Mucosa of descending colon (tissue), 3 donors: Measurements from ENCODE around the gene ADGRV1. TPM values are rescaled to one million over a fixed set of nuclear protein-coding genes. Genes with fewer than 3 reads are reported as not detected.
"Not testable (repeated sequence)": the region's sequence is repeated elsewhere in the genome, so short reads cannot be mapped to it uniquely, and the experiment has no call there.

Experiments used
- ATAC-seq: fragments of 200-7000 bp; cut with Tn5 transposase; one replicate; pipeline ENCODE4 v1.9.1; 2020; ENCODE audit warnings: mild to moderate bottlenecking, moderate library complexity
- DNase-seq, 3 donors: peaks; one replicate each; pipeline ENCODE4 v3.0.0-alpha.2; 2020
- H3K36me3 ChIP-seq: fragments of 200-600 bp; one replicate; pipeline ENCODE4 v1.8.0; 2021; ENCODE audit warnings: low read depth, mild to moderate bottlenecking
- H3K4me1 ChIP-seq: fragments of 200-600 bp; one replicate; pipeline ENCODE4 v1.8.0; 2021; ENCODE audit warnings: low read depth, mild to moderate bottlenecking
- H3K4me3 ChIP-seq: fragments of 200-600 bp; one replicate; pipeline ENCODE4 v1.8.0; 2021; ENCODE audit warnings: mild to moderate bottlenecking
- H3K9me3 ChIP-seq: fragments of 200-600 bp; one replicate; pipeline ENCODE4 v1.8.0; 2021; ENCODE audit warnings: mild to moderate bottlenecking
- intact Hi-C, 2 donors: fragments of 100-400 bp; cut with DNase I in 1 of 2; cut with micrococcal nuclease in 1 of 2; formaldehyde crosslinking; loops; one replicate each; pipeline versions ENCODE4 v1.11.0 to v1.11.1; 2022; cut with DNase I, micrococcal nuclease
- total RNA-seq, 3 donors: library from RNA; stranded (reverse); fragmentation: NEBNext Ultra II Directional in 2 of 3; extraction: Animal tissue kit (Norgen Biotek cat#: 25700) in 2 of 3; gene quantifications; one replicate each; pipeline versions ENCODE4 v1.2.1 to v1.2.4, GENCODE V29; 2021 to 2023
- TF ChIP-seq, protein P1 (sequence below): fragments of 200-600 bp; IDR thresholded peaks from one replicate; pipeline ENCODE4 v1.8.0; 2022; ENCODE audit warnings: antibody characterized with exemption, mild to moderate bottlenecking
- donor health status: DM: no; HTN: no; CAD: no; lungs with moderate emphysema.
- donor health status: DM: no; HTN: no; CAD: no.
- donor health status: DM: no; HTN: yes; CAD: no.

The ADGRV1 gene
- total RNA-seq, 3 donors from 2014 or later = 4.5 to 8.6 (median 6.1) TPM

DNA sequence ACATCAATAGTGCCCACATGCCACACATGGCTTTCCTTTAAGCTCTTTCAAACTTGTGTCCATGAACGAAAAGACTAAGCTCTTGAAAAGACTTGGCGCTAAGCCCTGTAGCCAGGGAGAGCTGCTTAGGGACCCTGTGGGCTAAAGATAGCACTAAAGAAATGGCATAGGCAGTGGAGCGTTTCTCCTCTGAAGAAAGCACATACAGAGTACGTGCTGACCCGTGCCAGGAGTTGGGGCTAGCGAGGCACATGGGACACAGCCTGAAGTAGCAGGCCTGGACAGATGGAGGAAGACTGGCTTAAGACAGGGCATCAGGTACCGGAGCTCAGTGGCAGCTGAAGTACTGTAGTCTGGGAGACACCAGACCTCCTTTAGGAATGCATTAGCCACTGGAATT lies 39.7 kb downstream of the ADGRV1 start:
- H3K4me1 ChIP-seq = no peaks in the 10 kb centered on the region
- ATAC-seq (no peak), DNase-seq (no peak)
- no peaks in the 10 kb centered on the region for H3K36me3 ChIP-seq
- intact Hi-C loops = no loop called here
- H3K4me3 ChIP-seq = no peak overlapping the region
- TF ChIP-seq, protein P1, sequence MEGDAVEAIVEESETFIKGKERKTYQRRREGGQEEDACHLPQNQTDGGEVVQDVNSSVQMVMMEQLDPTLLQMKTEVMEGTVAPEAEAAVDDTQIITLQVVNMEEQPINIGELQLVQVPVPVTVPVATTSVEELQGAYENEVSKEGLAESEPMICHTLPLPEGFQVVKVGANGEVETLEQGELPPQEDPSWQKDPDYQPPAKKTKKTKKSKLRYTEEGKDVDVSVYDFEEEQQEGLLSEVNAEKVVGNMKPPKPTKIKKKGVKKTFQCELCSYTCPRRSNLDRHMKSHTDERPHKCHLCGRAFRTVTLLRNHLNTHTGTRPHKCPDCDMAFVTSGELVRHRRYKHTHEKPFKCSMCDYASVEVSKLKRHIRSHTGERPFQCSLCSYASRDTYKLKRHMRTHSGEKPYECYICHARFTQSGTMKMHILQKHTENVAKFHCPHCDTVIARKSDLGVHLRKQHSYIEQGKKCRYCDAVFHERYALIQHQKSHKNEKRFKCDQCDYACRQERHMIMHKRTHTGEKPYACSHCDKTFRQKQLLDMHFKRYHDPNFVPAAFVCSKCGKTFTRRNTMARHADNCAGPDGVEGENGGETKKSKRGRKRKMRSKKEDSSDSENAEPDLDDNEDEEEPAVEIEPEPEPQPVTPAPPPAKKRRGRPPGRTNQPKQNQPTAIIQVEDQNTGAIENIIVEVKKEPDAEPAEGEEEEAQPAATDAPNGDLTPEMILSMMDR = no peak
- no peaks in the 10 kb centered on the region for H3K9me3 ChIP-seq

DNA sequence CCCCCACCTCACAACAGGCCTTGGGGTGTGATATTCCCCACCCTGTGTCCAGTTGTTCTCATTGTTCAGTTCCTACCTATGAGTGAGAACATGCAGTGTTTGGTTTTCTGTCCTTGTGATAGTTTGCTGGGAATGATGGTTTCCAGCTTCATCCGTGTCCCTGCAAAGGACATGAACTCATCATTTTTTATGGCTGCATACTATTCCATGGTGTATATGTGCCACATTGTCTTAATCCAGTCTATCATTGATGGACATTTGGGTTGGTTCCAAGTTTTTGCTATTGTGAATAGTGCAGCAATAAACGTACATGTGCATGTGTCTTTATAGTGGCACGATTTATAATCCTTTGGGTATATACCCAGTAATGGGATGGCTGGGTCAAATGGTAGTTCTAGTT lies 41.7 kb downstream of the ADGRV1 start:
- H3K9me3 ChIP-seq, H3K36me3 ChIP-seq, DNase-seq, ATAC-seq, H3K4me3 ChIP-seq, H3K4me1 ChIP-seq, intact Hi-C loops: not testable (repeated sequence)

DNA sequence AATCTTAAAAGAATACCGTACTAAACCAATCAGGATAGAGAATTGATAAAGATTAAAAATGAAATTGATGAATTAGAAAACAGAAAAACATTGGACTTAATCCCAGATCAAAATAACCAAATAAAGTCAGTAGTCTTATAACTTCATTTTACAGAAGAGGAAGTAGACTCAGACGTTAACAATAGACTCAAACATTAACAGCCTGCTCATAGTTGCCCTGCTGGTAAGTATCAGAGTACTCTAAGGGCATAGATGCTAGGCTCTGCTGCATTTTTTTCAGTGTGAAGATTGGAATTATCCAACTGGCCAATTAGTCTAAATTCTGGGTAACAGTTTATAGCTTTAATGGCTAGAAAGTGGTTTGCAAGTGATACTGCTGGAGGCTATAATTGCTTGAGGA lies 42.9 kb downstream of the ADGRV1 start:
- ATAC-seq (no peak), DNase-seq (no peak)
- TF ChIP-seq, protein P1 = no peak
- Histone ChIP-seq H3K4me3 (no peak overlapping the region), H3K9me3 (no peaks in the 10 kb centered on the region), H3K36me3 (no peaks in the 10 kb centered on the region), H3K4me1 (no peaks in the 10 kb centered on the region)
- intact Hi-C loops = no loop called here

DNA sequence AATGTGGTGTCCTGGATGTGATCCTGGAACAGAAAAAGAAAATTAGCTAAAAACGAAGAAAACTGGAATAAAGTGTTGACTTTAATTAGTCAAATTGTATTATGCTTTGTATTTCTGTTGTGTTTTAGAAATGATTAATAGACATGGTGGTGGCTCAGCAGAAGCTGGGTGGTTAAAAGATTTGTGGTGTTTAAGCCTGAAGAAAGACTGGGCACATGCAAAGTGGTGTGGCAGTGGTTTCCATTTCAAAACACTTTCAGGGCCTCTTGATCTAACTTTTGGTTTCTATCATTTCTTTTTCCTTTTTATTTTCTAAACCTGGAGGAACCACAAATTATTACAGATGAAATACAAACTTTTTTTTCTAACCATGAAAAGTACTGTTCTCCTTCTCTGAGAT lies 44.1 kb downstream of the ADGRV1 start:
- no peaks in the 10 kb centered on the region for H3K36me3 ChIP-seq
- DNase-seq = no peak
- ATAC-seq = no peak
- TF ChIP-seq, protein P1 = no peak
- no peaks in the 10 kb centered on the region for H3K9me3 ChIP-seq
- intact Hi-C loops = no loop called here
- no peaks in the 10 kb centered on the region for H3K4me1 ChIP-seq
- no peak overlapping the region for H3K4me3 ChIP-seq

DNA sequence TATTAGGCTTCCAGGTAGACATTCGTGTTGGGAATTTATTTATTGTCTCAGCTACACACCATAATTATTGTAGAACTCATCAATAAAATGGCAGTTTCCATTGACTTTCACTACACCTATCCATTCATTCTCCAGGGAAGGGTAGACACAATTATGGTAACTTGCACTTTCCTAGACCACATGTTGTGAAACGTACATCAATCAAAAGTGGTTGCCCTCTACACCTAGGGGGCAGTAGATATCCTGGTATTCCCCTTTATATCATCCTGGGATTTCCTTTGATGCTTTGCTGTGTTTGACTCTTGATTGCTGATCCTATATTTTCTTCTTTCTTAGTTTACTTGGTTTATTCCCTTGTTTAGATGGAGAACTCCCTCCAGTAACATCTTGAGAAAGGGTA lies 47.9 kb downstream of the ADGRV1 start:
- H3K4me3 ChIP-seq = no peak overlapping the region
- no peak for DNase-seq
- H3K4me1 ChIP-seq = no peaks in the 10 kb centered on the region

DNA sequence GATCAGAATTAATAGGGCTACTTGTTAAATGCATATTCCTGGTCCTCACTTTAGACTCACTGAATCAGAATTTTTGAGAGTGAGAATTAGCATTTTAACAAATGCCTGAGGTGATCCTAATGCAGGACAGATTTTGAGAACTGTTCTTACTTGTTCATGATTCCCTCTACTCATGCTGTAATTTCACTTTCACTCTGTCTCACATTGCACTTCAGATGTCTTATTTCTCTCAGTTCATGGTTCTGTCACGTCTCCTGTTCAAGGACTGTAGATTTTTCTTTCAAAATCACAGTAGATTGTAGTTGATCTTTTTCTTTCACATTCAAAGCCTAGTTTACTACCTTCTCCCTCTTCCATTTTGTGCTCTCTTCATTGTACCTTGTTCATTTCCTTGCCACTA lies 54.3 kb downstream of the ADGRV1 start:
- intact Hi-C loops = no loop called here
- Histone ChIP-seq H3K9me3 (no peaks in the 10 kb centered on the region), H3K4me1 (no peaks in the 10 kb centered on the region), H3K36me3 (no peaks in the 10 kb centered on the region), H3K4me3 (no peak overlapping the region)
- DNase-seq (no peak), ATAC-seq (no peak)
- TF ChIP-seq, protein P1 = no peak

More for the DNA sequence above, 47.9 kb downstream of the ADGRV1 start:
- H3K9me3 ChIP-seq = no peaks in the 10 kb centered on the region
- peak; percentile 35 for ATAC-seq
- intact Hi-C loops = no loop called here
- TF ChIP-seq, protein P1 = no peak
- H3K36me3 ChIP-seq = no peaks in the 10 kb centered on the region
